Activated naive CD4-positive, alpha-beta T cell treated with Interleukin-2 at 50 U/mL for 16 hours (primary cell): ENCODE data around the gene TBC1D3H.
"Not testable (repeated sequence)": the region's sequence is repeated elsewhere in the genome, so short reads cannot be mapped to it uniquely, and the experiment has no call there.

Experiments used
- DNase-seq: peaks from one replicate; pipeline ENCODE4 v3.0.0-alpha.2; 2020

Gene TBC1D3H

GRCh38 chr17:36388385-36389245 is at the start of gene TBC1D3H:
TBC1D3H (minus strand) TSS chr17:36388435; CDS start chr17:36386895, 1,540 bp downstream.
- DNase-seq = not testable (repeated sequence)

- not testable (repeated sequence) for DNase-seq
These were observed 40.7 kb upstream of the TBC1D3H start for GRCh38 chr17:36428891-36429290.

- not testable (repeated sequence) for DNase-seq
These were observed 27.1 kb upstream of the TBC1D3H start for GRCh38 chr17:36415180-36415941.

GRCh38 chr17:36390943-36391645 is 2.9 kb upstream of the TBC1D3H start:
- not testable (repeated sequence) for DNase-seq

- DNase-seq = not testable (repeated sequence)
These were observed 12.3 kb downstream of the TBC1D3H start for GRCh38 chr17:36375938-36376337.

GRCh38 chr17:36362496-36362895 is 25.7 kb downstream of the TBC1D3H start:
- DNase-seq = not testable (repeated sequence)
